SK-N-SH (cell line): Measurements from ENCODE around the gene RAPGEF1. TPM values are rescaled to one million over a fixed set of nuclear protein-coding genes. Genes with fewer than 3 reads are reported as not detected.

Source experiments
- CTCF ChIA-PET: fragments of 300-600, 350-600 bp; formaldehyde crosslinking; extraction: SDS; loops from one replicate; lab custom pipeline; 2021; lab: Yijun Ruan, JAX
- POLR2A ChIA-PET: fragments of 350-600 bp; sonication (Branson Sonifier 250); formaldehyde crosslinking; extraction: SDS; loops from one replicate; lab custom pipeline; 2020; ENCODE audit warnings: antibody characterized with exemption, inconsistent platforms; lab: Yijun Ruan, JAX
- DNase-seq: peaks from one replicate; pipeline ENCODE4 v3.0.0; 2012
- H2AFZ ChIP-seq: fragments of 200-600 bp; sonication (generic); 2 replicates; pipeline ENCODE4 v1.8.1; 2016; ENCODE audit warnings: antibody characterized with exemption, mild to moderate bottlenecking, low read depth
- H3F3A ChIP-seq: fragments of 200-600 bp; sonication (generic); replicated peaks from 2 replicates; pipeline ENCODE3; 2016; ENCODE audit warnings: antibody characterized with exemption, mild to moderate bottlenecking; ENCODE audit not compliant: insufficient read depth
- H3K27ac ChIP-seq, 2 experiments: fragments of 200-500 bp in 1 of 2; fragments of 200-600 bp in 1 of 2; sonication (Bioruptor generic) in 1 of 2; sonication (generic), shearing (Covaris generic) in 1 of 2; 2 replicates each; pipeline versions ENCODE4 v1.5.1 to v1.6.1; 2014 to 2016; ENCODE audit warnings: low read depth in 2 of 2, inconsistent platforms in 1 of 2, low read length in 1 of 2, mild to moderate bottlenecking in 1 of 2, mixed read lengths in 1 of 2
- H3K27me3 ChIP-seq: fragments of 200-600 bp; sonication (generic), shearing (Covaris generic); 2 replicates; pipeline ENCODE4 v1.6.1; 2016; ENCODE audit warnings: mixed run types; ENCODE audit not compliant: insufficient read depth
- H3K36me3 ChIP-seq, 2 experiments: fragments of 200-500 bp in 1 of 2; fragments of 200-600 bp in 1 of 2; sonication (Bioruptor generic) in 1 of 2; sonication (generic) in 1 of 2; replicated peaks in 1 of 2; 2 replicates each; pipeline versions ENCODE3 to v1.5.1; 2014 to 2016; ENCODE audit warnings: low read length in 1 of 2, mild to moderate bottlenecking in 1 of 2; ENCODE audit not compliant: insufficient read depth in 2 of 2, control insufficient read depth in 1 of 2
- H3K4me1 ChIP-seq, 2 experiments: fragments of 200-500 bp in 1 of 2; fragments of 200-600 bp in 1 of 2; sonication (Bioruptor generic) in 1 of 2; sonication (generic), shearing (Covaris generic) in 1 of 2; 2 replicates each; pipeline versions ENCODE4 v1.5.1 to v1.6.1; 2014 to 2016; ENCODE audit warnings: low read depth in 1 of 2, low read length in 1 of 2, mixed run types in 1 of 2; ENCODE audit not compliant: insufficient read depth in 2 of 2, control insufficient read depth in 1 of 2
- H3K4me2 ChIP-seq: fragments of 200-600 bp; sonication (generic), shearing (Covaris generic); 2 replicates; pipeline ENCODE4 v1.6.1; 2017; ENCODE audit warnings: mixed run types
- H3K4me3 ChIP-seq, 2 experiments: fragments of 200-500 bp in 1 of 2; fragments of 200-600 bp in 1 of 2; sonication (Bioruptor generic) in 1 of 2; sonication (generic), shearing (Covaris generic) in 1 of 2; 2 replicates each; pipeline versions ENCODE4 v1.5.1 to v1.8.1; 2014 to 2016; ENCODE audit warnings: low read depth in 2 of 2, inconsistent platforms in 1 of 2, low read length in 1 of 2, mild to moderate bottlenecking in 1 of 2, mixed read lengths in 1 of 2, moderate library complexity in 1 of 2
- H3K79me2 ChIP-seq: fragments of 200-600 bp; sonication (generic); 2 replicates; pipeline ENCODE4 v1.8.1; 2017; ENCODE audit warnings: mild to moderate bottlenecking; ENCODE audit not compliant: insufficient read depth
- H3K9ac ChIP-seq: fragments of 200-600 bp; sonication (generic); 2 replicates; pipeline ENCODE4 v1.6.1; 2017; ENCODE audit warnings: mixed run types
- H3K9me2 ChIP-seq: fragments of 200-600 bp; sonication (generic); 2 replicates; pipeline ENCODE4 v1.6.1; 2017; ENCODE audit warnings: mixed run types
- H3K9me3 ChIP-seq: fragments of 200-600 bp; sonication (generic); 2 replicates; pipeline ENCODE4 v1.6.1; 2017; ENCODE audit warnings: mixed run types, mild to moderate bottlenecking, moderate library complexity
- H4K20me1 ChIP-seq: fragments of 200-600 bp; sonication (generic); 2 replicates; pipeline ENCODE4 v1.6.1; 2017; ENCODE audit warnings: mild to moderate bottlenecking, mixed run types; ENCODE audit not compliant: insufficient read depth
- EP300 ChIP-seq, 2 experiments: IDR thresholded peaks; 2 replicates each; pipeline versions ENCODE4 v1.4.0 to v1.6.1; 2012; ENCODE audit warnings: borderline replicate concordance in 1 of 2, low read depth in 1 of 2, low read length in 1 of 2
- EZH2phosphoT487 ChIP-seq: fragments of 200-600 bp; sonication (generic); IDR thresholded peaks from 2 replicates; pipeline ENCODE4 v1.6.1; 2017; ENCODE audit warnings: low read depth, mixed run types, mild to moderate bottlenecking, antibody characterized with exemption, moderate library complexity, borderline replicate concordance
- FOXJ3 ChIP-seq: sonication (generic); formaldehyde crosslinking; IDR thresholded peaks from 2 replicates; pipeline ENCODE4 v1.5.1; 2020; ENCODE audit warnings: mild to moderate bottlenecking, missing genetic modification reagents
- FOXM1 ChIP-seq: IDR thresholded peaks from 2 replicates; pipeline ENCODE4 v1.4.0; 2012; ENCODE audit warnings: low read depth, mild to moderate bottlenecking
- JUND ChIP-seq: IDR thresholded peaks from 2 replicates; pipeline ENCODE4 v1.4.0; 2012
- NFIC ChIP-seq: IDR thresholded peaks from 2 replicates; pipeline ENCODE4 v1.4.0; 2012; ENCODE audit warnings: borderline replicate concordance
- NRF1 ChIP-seq: IDR thresholded peaks from 2 replicates; pipeline ENCODE4 v1.6.1; 2012; ENCODE audit warnings: low read depth, mild to moderate bottlenecking, low read length
- RAD21 ChIP-seq: IDR thresholded peaks from 2 replicates; pipeline ENCODE4 v1.6.1; 2012; ENCODE audit warnings: mild to moderate bottlenecking, low read length
- RCOR1 ChIP-seq: fragments of 150-350 bp; IDR thresholded peaks from 2 replicates; pipeline ENCODE4 v1.6.1; 2017; ENCODE audit warnings: antibody characterized with exemption, low read length
- RFX5 ChIP-seq: IDR thresholded peaks from 2 replicates; pipeline ENCODE4 v1.6.1; 2012; ENCODE audit warnings: mild to moderate bottlenecking, improper control_type of control experiment, low read length
- RXRA ChIP-seq: IDR thresholded peaks from 2 replicates; pipeline ENCODE4 v1.4.0; 2012; ENCODE audit warnings: low read depth, mild to moderate bottlenecking, borderline replicate concordance
- SMC3 ChIP-seq: IDR thresholded peaks from 2 replicates; pipeline ENCODE4 v1.6.1; 2012; ENCODE audit warnings: low read depth, low read length, improper control_type of control experiment
- TAF1 ChIP-seq: IDR thresholded peaks from 2 replicates; pipeline ENCODE4 v1.6.1; 2012; ENCODE audit warnings: low read depth, mild to moderate bottlenecking, low read length, moderate library complexity, borderline replicate concordance
- TCF12 ChIP-seq: IDR thresholded peaks from 2 replicates; pipeline ENCODE4 v1.4.0; 2012
- TEAD4 ChIP-seq: IDR thresholded peaks from 2 replicates; pipeline ENCODE4 v1.4.0; 2012; ENCODE audit warnings: mild to moderate bottlenecking, borderline replicate concordance; ENCODE audit not compliant: insufficient read depth
- YY1 ChIP-seq: IDR thresholded peaks from 2 replicates; pipeline ENCODE4 v1.4.0; 2012; ENCODE audit warnings: low read depth, mild to moderate bottlenecking
- WGBS: methylation state at CpG from one replicate; pipeline ENCODE4 v1.1.6; 2017; ENCODE audit warnings: low lambda C conversion rate; 5-methylcytosine and 5-hydroxymethylcytosine counted together
- polyA plus RNA-seq, 3 experiments: library from polyadenylated mRNA; depleted of rRNA; stranded (reverse); fragments of >200 nt; gene quantifications; 2 replicates each; pipeline ENCODE4 v1.2.3, GENCODE V29; 2012
- TF ChIP-seq, protein P1 (sequence below): IDR thresholded peaks from 2 replicates; pipeline ENCODE4 v1.4.0; 2012; ENCODE audit warnings: low read depth, borderline replicate concordance
- TF ChIP-seq, protein P2 (sequence below): fragments of 150-350 bp; IDR thresholded peaks from 2 replicates; pipeline ENCODE4 v1.6.1; 2017; ENCODE audit warnings: antibody characterized with exemption, low read length, low read depth, borderline replicate concordance
- TF ChIP-seq, protein P3 (sequence below): fragments of 200-600 bp; sonication (generic); IDR thresholded peaks from 2 replicates; pipeline ENCODE4 v1.6.1; 2017; ENCODE audit warnings: antibody characterized with exemption, mild to moderate bottlenecking, moderate library complexity
- TF ChIP-seq, protein P4 (sequence below): IDR thresholded peaks from 2 replicates; pipeline ENCODE4 v1.4.0; 2012; ENCODE audit warnings: low read depth
- TF ChIP-seq, protein P5 (sequence below): IDR thresholded peaks from 2 replicates; pipeline ENCODE4 v1.4.0; 2012; ENCODE audit warnings: low read depth, borderline replicate concordance

Gene RAPGEF1
- polyA plus RNA-seq, 1 of the 3 experiments (the other 2 are of a cell fraction): 26.2 TPM

DNA sequence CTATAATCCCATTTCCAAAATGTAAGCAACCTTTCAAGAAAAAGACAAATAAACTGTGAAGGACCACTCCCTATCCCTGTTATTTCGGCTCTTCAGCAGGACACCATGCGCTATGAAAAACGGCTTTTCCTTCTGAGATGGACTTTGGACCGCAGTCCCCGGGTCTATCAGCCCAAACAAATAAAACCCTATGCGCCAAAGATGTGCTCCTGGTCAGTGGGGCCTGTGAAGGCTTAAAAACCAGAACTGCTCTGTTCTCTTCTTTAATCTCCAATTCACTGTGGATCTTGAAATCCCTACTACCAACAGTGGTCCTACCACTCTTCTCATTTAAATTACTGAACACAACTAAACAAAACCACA is 33.3 kb downstream of the RAPGEF1 start (continued):
- TF ChIP-seq, protein P1, sequence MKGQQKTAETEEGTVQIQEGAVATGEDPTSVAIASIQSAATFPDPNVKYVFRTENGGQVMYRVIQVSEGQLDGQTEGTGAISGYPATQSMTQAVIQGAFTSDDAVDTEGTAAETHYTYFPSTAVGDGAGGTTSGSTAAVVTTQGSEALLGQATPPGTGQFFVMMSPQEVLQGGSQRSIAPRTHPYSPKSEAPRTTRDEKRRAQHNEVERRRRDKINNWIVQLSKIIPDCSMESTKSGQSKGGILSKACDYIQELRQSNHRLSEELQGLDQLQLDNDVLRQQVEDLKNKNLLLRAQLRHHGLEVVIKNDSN: no peak
- TF ChIP-seq, protein P2, sequence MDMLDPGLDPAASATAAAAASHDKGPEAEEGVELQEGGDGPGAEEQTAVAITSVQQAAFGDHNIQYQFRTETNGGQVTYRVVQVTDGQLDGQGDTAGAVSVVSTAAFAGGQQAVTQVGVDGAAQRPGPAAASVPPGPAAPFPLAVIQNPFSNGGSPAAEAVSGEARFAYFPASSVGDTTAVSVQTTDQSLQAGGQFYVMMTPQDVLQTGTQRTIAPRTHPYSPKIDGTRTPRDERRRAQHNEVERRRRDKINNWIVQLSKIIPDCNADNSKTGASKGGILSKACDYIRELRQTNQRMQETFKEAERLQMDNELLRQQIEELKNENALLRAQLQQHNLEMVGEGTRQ: no peak
- no peak for TF ChIP-seq YY1
- TF ChIP-seq FOXM1: no peak
- no peak for TF ChIP-seq FOXJ3
- no peak for TF ChIP-seq RCOR1

DNA sequence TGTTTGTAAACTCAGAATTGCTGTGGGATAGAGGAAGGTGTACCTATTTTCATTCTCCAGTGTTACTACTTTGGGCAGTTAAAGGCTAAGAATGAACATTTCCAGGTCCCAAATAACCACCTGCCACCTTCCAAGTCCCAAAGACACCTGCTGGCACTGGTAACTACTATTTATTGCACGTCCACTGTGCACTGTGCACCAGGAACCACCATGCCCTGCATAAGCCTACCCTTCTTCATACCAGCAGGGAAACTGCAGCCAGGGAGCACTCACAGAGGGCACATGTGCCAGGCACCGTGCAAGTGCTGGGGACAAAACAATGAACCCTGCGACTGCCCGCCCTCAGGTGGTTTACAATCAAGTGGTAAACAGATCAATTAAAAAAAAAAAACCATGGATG is 34.9 kb downstream of the RAPGEF1 start:
- Histone ChIP-seq H3F3A (no peaks in the 10 kb centered on the region), H3K27me3 (no peaks in the 10 kb centered on the region), H3K4me1 (peaks cover 22 to 34% of the 10 kb centered on the region in 2 experiments; a peak in 2 of 4 replicates), H3K9ac (no peak overlapping the region), H4K20me1 (peaks cover 23% of the 10 kb centered on the region), H3K27ac (no peak overlapping the region), H3K4me2 (no peak overlapping the region), H3K9me3 (no peaks in the 10 kb centered on the region), H3K9me2 (no peaks in the 10 kb centered on the region), H3K4me3 (no peak overlapping the region), H3K79me2 (peaks cover 50% of the 10 kb centered on the region), H3K36me3 (no peaks in the 10 kb centered on the region), H2AFZ (no peak overlapping the region)
- WGBS: 98% methylated on average over 4 of the region's 4 CpGs
- POLR2A ChIA-PET: no interaction called here
- no peak for DNase-seq
- TF ChIP-seq EP300 (IDR thresholded peaks at IDR 0.05; ENCODE audit: borderline replicate concordance in 1 of 2, low read depth in 1 of 2, low read length in 1 of 2) (no peak), NFIC (no peak), TAF1 (no peak), RXRA (no peak), TCF12 (no peak), YY1 (no peak), JUND (no peak), RFX5 (no peak), EZH2phosphoT487 (no peak), NRF1 (no peak), TEAD4 (no peak), SMC3 (no peak), FOXJ3 (no peak), RAD21 (no peak)
- TF ChIP-seq, protein P3, sequence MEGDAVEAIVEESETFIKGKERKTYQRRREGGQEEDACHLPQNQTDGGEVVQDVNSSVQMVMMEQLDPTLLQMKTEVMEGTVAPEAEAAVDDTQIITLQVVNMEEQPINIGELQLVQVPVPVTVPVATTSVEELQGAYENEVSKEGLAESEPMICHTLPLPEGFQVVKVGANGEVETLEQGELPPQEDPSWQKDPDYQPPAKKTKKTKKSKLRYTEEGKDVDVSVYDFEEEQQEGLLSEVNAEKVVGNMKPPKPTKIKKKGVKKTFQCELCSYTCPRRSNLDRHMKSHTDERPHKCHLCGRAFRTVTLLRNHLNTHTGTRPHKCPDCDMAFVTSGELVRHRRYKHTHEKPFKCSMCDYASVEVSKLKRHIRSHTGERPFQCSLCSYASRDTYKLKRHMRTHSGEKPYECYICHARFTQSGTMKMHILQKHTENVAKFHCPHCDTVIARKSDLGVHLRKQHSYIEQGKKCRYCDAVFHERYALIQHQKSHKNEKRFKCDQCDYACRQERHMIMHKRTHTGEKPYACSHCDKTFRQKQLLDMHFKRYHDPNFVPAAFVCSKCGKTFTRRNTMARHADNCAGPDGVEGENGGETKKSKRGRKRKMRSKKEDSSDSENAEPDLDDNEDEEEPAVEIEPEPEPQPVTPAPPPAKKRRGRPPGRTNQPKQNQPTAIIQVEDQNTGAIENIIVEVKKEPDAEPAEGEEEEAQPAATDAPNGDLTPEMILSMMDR: no peak
- TF ChIP-seq, protein P4, sequence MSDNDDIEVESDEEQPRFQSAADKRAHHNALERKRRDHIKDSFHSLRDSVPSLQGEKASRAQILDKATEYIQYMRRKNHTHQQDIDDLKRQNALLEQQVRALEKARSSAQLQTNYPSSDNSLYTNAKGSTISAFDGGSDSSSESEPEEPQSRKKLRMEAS: no peak
- TF ChIP-seq, protein P5, sequence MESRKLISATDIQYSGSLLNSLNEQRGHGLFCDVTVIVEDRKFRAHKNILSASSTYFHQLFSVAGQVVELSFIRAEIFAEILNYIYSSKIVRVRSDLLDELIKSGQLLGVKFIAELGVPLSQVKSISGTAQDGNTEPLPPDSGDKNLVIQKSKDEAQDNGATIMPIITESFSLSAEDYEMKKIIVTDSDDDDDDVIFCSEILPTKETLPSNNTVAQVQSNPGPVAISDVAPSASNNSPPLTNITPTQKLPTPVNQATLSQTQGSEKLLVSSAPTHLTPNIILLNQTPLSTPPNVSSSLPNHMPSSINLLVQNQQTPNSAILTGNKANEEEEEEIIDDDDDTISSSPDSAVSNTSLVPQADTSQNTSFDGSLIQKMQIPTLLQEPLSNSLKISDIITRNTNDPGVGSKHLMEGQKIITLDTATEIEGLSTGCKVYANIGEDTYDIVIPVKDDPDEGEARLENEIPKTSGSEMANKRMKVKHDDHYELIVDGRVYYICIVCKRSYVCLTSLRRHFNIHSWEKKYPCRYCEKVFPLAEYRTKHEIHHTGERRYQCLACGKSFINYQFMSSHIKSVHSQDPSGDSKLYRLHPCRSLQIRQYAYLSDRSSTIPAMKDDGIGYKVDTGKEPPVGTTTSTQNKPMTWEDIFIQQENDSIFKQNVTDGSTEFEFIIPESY: no peak
- CTCF ChIA-PET: interaction anchor here (1.2 kb wide), 1 partner anchor 554 kb away, joined by 4 read pairs; no protein-coding TSS in a partner anchor
